Astrocyte (in vitro differentiated cells and primary cell): ENCODE results near the gene RRP12.

ENCODE experiments used
- EZH2 ChIP-seq: IDR thresholded peaks from 2 replicates; pipeline ENCODE4 v1.6.1; 2012; ENCODE audit warnings: mild to moderate bottlenecking, low read length, inconsistent platforms; ENCODE audit not compliant: insufficient read depth
- TF ChIP-seq, protein P1 (sequence below): IDR thresholded peaks from 2 replicates; pipeline ENCODE4 v1.5.1; 2011; ENCODE audit warnings: low read depth, mild to moderate bottlenecking, inconsistent platforms, low read length, moderate library complexity; ENCODE audit not compliant: insufficient read depth

DNA sequence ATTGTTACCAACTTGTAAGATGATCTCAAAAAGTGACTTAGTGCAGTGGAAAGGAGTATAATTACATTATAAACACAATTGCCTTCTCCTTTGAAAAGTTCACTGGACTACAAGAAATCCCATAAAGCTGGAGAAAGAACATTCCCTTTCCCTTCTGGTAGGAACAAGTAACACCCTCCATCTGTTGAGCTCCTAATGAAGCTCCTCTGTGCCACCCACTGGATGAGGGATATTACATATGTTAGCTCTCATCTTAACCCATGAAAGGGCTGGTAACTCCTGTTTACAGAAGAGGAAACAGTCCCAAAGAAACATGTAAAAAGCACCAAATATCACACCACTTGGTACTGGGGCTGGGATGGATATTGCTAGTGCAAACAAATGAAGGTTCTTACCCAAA lies 32.9 kb upstream of the RRP12 start:
- no peak for TF ChIP-seq EZH2
- TF ChIP-seq, protein P1, sequence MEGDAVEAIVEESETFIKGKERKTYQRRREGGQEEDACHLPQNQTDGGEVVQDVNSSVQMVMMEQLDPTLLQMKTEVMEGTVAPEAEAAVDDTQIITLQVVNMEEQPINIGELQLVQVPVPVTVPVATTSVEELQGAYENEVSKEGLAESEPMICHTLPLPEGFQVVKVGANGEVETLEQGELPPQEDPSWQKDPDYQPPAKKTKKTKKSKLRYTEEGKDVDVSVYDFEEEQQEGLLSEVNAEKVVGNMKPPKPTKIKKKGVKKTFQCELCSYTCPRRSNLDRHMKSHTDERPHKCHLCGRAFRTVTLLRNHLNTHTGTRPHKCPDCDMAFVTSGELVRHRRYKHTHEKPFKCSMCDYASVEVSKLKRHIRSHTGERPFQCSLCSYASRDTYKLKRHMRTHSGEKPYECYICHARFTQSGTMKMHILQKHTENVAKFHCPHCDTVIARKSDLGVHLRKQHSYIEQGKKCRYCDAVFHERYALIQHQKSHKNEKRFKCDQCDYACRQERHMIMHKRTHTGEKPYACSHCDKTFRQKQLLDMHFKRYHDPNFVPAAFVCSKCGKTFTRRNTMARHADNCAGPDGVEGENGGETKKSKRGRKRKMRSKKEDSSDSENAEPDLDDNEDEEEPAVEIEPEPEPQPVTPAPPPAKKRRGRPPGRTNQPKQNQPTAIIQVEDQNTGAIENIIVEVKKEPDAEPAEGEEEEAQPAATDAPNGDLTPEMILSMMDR: no peak
